Measurements from ENCODE around the gene DPY30.

The DPY30 gene

GRCh38 chr2:31980674-31981356 lies 58.8 kb downstream of the DPY30 start:
- Histone ChIP-seq H2AFZ (ENCODE audit: low read depth, low read length, severe bottlenecking) (no peak overlapping the region), H3K79me2 (ENCODE audit: insufficient read depth, low read length) (peaks cover 99% of the 10 kb centered on the region), H4K20me1 (ENCODE audit: low read depth, low read length) (peaks cover 5% of the 10 kb centered on the region), H3K9ac (ENCODE audit: low read length) (no peak overlapping the region), H3F3A (ENCODE audit: insufficient read depth) (peaks cover 13% of the 10 kb centered on the region; the same call in 1 of the 2 replicates), H3K9me2 (replicated peaks; ENCODE audit: insufficient read depth, low read length) (no peaks in the 10 kb centered on the region), H3K4me2 (ENCODE audit: low read depth, low read length, poor library complexity, severe bottlenecking) (peak overlapping the region; percentile 28), H3K36me3 (ENCODE audit: low read length) (no peaks in the 10 kb centered on the region), H3K9me3 (ENCODE audit: insufficient read depth, low read length) (no peaks in the 10 kb centered on the region), H3K4me3 (ENCODE audit: insufficient read depth, low read length, poor library complexity, severe bottlenecking) (no peak overlapping the region), H3K27ac (ENCODE audit: low read depth, low read length) (peak overlapping the region; percentile 30), H3K27me3 (ENCODE audit: low read length) (no peaks in the 10 kb centered on the region)
- no peak for TF ChIP-seq EZH2phosphoT487 (conservative IDR thresholded peaks at IDR 0.05; ENCODE audit: low read length)
- no peak for TF ChIP-seq CTCF (IDR thresholded peaks at IDR 0.05; ENCODE audit: insufficient read depth, low read length, poor library complexity, severe bottlenecking)

GRCh38 chr2:31979956-31980355 lies 59.6 kb downstream of the DPY30 start:
- H4K20me1 ChIP-seq (ENCODE audit: low read depth, low read length): peaks cover 9% of the 10 kb centered on the region
- no peaks in the 10 kb centered on the region for H3K36me3 ChIP-seq (ENCODE audit: low read length)

GRCh38 chr2:31979018-31979417 lies 60.6 kb downstream of the DPY30 start:
- Histone ChIP-seq H3K79me2 (ENCODE audit: insufficient read depth, low read length) (peaks cover 99% of the 10 kb centered on the region), H3K4me3 (ENCODE audit: insufficient read depth, low read length, poor library complexity, severe bottlenecking) (no peak overlapping the region), H3F3A (ENCODE audit: insufficient read depth) (peaks cover 13% of the 10 kb centered on the region; the same call in 1 of the 2 replicates), H3K27ac (ENCODE audit: low read depth, low read length) (no peak overlapping the region), H3K9ac (ENCODE audit: low read length) (no peak overlapping the region), H3K27me3 (ENCODE audit: low read length) (no peaks in the 10 kb centered on the region), H3K9me2 (replicated peaks; ENCODE audit: insufficient read depth, low read length) (no peaks in the 10 kb centered on the region), H2AFZ (ENCODE audit: low read depth, low read length, severe bottlenecking) (no peak overlapping the region), H3K9me3 (ENCODE audit: insufficient read depth, low read length) (no peaks in the 10 kb centered on the region), H4K20me1 (ENCODE audit: low read depth, low read length) (peaks cover 9% of the 10 kb centered on the region), H3K36me3 (ENCODE audit: low read length) (no peaks in the 10 kb centered on the region), H3K4me2 (ENCODE audit: low read depth, low read length, poor library complexity, severe bottlenecking) (no peak overlapping the region)
- TF ChIP-seq CTCF (IDR thresholded peaks at IDR 0.05; ENCODE audit: insufficient read depth, low read length, poor library complexity, severe bottlenecking) (no peak), EZH2phosphoT487 (conservative IDR thresholded peaks at IDR 0.05; ENCODE audit: low read length) (no peak)

More at GRCh38 chr2:31979956-31980355, 59.6 kb downstream of the DPY30 start:
- H3K9ac ChIP-seq (ENCODE audit: low read length): no peak overlapping the region
- H3F3A ChIP-seq (ENCODE audit: insufficient read depth): peaks cover 13% of the 10 kb centered on the region; the same call in 1 of the 2 replicates
- H3K27ac ChIP-seq (ENCODE audit: low read depth, low read length): no peak overlapping the region
- no peak for TF ChIP-seq CTCF (IDR thresholded peaks at IDR 0.05; ENCODE audit: insufficient read depth, low read length, poor library complexity, severe bottlenecking)
- no peak for TF ChIP-seq EZH2phosphoT487 (conservative IDR thresholded peaks at IDR 0.05; ENCODE audit: low read length)
- no peaks in the 10 kb centered on the region for H3K9me3 ChIP-seq (ENCODE audit: insufficient read depth, low read length)
- no peak overlapping the region for H2AFZ ChIP-seq (ENCODE audit: low read depth, low read length, severe bottlenecking)
- no peaks in the 10 kb centered on the region for H3K9me2 ChIP-seq (replicated peaks; ENCODE audit: insufficient read depth, low read length)
- no peak overlapping the region for H3K4me3 ChIP-seq (ENCODE audit: insufficient read depth, low read length, poor library complexity, severe bottlenecking)
- peaks cover 99% of the 10 kb centered on the region for H3K79me2 ChIP-seq (ENCODE audit: insufficient read depth, low read length)
- H3K27me3 ChIP-seq (ENCODE audit: low read length): no peaks in the 10 kb centered on the region
- H3K4me2 ChIP-seq (ENCODE audit: low read depth, low read length, poor library complexity, severe bottlenecking): no peak overlapping the region

All from SU-DHL-6 (cell line).